GM21447 (cell line): ENCODE measurements around the gene ANAPC16.
"Not testable (repeated sequence)": the region's sequence is repeated elsewhere in the genome, so short reads cannot be mapped to it uniquely, and the experiment has no call there.

Source experiments
- ATAC-seq: cut with Tn5 transposase; IDR thresholded peaks from one replicate; pipeline ENCODE4 v1.9.1; 2021; ENCODE audit not compliant: unreplicated experiment

The ANAPC16 gene

DNA sequence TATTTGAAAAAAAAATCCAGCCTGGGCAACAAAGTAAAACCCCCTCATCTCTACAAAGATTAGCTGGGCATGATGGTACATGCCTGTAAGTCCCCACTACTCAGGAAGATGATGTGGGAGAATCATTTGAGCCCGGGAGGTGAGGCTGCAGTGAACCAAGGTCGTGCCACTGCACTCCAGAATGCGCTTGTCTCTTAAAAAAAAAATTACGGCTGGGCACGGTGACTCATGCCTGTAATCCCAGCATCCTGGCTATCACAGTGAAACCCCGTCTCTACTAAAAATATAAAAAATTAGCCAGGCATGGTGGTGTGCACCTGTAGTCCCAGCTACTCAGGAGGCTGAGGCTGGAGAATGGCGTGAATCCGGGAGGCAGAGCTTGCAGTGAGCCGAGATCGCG is 4.4 kb upstream of the ANAPC16 start:
- not testable (repeated sequence) for ATAC-seq

DNA sequence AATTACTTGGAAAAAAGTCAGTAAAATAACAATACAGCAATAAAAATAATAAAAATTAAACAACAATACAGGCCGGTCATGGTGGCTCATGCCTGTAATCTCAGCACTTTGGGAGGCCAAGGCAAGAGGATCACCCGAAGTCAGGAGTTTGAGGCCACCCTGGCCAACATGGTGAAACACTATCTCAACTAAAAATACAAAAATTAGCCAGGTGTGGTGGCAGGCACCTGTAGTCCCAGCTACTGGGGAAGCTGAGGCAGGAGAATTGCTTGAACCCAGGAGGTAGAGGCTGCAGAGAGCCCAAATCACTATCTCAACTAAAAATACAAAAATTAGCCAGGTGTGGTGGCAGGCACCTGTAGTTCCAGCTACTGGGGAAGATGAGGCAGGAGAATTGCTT is 4.0 kb upstream of the ANAPC16 start:
- ATAC-seq: not testable (repeated sequence)

- ATAC-seq: no peak
Observed at GRCh38 chr10:72218325-72218724, 2.5 kb downstream of the ANAPC16 start.

DNA sequence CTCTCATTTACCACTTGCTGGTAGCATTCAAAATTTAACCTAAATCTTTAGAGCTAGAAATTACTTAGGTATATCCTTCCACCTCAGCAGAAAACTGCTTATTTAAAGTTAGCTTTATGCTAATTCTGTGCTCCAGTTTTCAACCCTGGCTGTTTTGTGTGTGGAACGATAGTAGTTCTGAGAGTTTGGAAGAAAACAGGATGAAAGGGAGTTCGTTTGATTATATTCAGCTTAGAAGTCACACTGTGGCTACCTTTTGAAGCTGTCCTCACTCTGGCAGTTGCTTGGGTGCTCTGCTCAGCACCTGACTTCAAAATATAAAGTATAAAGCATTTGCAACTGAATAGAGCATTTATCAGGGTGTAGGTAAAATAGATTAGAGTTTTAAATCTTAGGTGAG is 2.9 kb downstream of the ANAPC16 start:
- no peak for ATAC-seq

DNA sequence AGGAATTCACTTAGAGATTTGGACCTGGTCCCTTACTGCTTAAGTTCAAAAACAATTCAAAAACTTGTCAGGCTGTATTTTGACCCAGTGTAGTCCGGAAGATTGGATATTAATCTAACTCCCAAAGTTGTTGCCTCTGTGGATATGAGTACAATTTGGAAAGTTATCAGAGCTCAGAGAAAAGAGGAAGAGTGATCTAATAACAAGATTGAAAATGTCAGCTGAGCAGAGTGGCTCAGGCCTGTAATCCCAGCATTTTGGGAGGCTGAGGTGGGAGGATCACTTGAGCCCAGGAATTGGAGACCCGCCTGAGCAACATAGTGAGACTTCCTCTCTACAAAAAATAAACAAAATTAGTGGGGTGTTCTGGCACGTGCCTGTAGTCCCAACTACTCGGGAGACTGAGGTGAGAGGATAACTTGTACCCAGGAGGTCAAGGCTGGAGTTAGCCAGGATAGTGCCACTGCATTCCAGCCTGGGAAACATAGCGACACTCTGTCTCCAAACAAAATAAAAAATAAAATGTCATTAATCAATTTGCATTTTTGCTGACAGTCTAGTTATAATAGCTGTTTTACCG is 3.5 kb downstream of the ANAPC16 start:
- ATAC-seq: no peak

GRCh38 chr10:72220637-72221036 is 4.8 kb downstream of the ANAPC16 start:
- ATAC-seq: no peak

DNA sequence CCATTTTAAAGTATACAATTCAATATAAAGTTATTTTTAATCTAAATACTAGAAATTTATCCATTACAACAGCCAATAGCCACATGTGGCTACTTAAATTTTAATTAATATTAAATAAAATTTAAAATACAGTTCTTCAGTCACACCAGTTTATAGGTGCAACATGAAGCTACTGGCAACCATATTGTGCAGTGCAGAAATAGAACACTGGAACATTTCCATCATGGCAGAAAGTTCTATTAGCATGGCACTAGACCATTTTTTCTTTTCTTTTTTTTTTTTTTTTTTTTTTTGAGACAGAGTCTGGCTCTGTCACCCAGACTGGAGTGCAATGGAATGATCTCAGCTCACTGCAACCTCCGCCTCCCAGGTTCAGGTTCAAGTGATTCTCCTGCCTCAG is 5.5 kb downstream of the ANAPC16 start:
- no peak for ATAC-seq

- ATAC-seq: no peak
Observed at GRCh38 chr10:72223743-72224101, 7.9 kb downstream of the ANAPC16 start.

- ATAC-seq: not testable (repeated sequence)
Observed at GRCh38 chr10:72224191-72224590, 8.4 kb downstream of the ANAPC16 start.

DNA sequence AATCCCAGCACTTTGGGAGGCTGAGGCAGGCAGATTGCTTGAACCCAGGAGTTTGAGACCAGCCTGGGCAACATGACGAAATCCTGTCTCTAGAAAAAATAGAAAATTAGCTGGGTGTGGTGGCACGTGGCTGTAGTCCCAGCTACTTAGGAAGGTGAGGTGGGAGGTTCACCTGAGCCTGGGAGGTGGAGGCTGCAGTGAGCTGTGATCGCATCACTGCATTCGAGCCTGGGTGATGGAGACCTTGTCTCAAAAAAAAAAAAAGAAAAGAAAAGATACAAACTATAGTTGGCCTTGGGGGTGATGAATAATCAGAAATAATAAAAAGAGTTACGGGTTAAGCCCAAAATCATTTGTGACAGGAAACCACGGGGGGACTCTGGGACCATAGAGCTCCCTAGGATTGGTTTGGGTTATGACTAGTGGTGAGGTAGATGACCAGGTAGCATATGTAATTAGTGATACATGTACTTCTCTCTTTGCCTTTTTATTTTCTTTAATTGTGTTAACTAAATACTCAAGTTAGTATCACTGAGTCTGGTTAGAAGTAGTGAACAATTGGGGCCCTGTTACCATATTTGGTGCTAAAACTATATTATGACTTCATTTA is 10.7 kb downstream of the ANAPC16 start:
- no peak for ATAC-seq

GRCh38 chr10:72227826-72228225 is 12.0 kb downstream of the ANAPC16 start:
- no peak for ATAC-seq

GRCh38 chr10:72228318-72228751 is 12.5 kb downstream of the ANAPC16 start:
- ATAC-seq: no peak

GRCh38 chr10:72229261-72230251 is 13.7 kb downstream of the ANAPC16 start:
- no peak for ATAC-seq

DNA sequence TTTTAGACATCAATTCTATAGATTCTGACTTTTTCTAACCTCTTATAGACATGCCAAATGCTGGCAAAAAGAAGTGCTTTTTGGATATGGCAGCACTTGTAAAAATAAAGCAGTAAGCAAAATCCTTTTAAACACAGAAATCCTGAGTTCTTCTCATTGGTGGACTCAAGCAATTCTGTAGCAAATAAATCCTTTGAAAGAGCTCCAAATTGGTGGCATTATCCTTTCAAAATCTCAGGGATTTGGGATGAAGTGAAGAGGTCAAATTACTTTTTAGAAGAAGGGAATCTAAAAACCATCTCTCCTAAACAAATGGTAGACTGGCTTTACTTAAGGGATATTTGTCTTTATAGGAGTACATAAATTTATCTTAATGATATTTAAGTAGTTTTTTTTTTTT is 17.8 kb downstream of the ANAPC16 start:
- ATAC-seq: no peak

GRCh38 chr10:72234560-72235095 is 18.8 kb downstream of the ANAPC16 start:
- ATAC-seq: no peak

GRCh38 chr10:72235544-72236279 is 19.9 kb downstream of the ANAPC16 start:
- no peak for ATAC-seq

DNA sequence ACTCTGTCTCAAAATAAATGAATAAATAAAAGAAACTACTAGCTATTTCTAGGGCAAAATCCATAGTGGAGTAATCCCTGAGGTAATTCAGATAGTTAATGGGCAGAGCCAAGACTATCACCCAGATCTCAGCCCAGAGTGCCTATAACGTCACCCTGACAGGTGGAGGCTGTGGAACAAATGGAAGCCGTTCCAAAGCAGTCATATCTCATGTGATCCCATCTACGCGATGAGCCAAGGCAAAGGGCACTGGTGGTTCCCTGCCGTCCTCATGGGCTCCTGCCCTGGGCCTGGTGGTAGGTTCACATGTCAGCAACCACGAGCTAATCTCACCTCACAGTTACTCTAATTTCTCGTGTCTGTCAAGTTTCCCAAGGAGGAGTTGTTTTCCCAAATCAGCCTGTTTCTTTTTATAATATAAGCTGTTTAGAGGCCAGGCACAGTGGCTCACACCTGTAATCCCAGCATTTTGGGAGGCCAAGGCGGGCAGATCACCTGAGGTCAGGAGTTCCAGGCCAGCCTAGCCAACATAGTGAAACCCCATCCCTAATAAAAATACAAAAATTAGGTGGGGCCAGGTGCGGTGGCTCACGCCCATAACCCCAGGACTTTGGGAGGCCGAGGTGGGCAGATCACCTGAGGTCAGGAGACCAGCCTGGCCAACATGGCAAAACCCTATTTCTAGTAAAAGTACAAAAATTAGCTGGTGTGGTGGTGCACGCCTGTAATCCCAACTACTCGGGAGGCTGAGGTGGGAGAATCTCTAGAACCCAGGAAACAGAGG is 22.8 kb downstream of the ANAPC16 start:
- no peak for ATAC-seq

- no peak for ATAC-seq
Observed at GRCh38 chr10:72239409-72239808, 23.6 kb downstream of the ANAPC16 start.

DNA sequence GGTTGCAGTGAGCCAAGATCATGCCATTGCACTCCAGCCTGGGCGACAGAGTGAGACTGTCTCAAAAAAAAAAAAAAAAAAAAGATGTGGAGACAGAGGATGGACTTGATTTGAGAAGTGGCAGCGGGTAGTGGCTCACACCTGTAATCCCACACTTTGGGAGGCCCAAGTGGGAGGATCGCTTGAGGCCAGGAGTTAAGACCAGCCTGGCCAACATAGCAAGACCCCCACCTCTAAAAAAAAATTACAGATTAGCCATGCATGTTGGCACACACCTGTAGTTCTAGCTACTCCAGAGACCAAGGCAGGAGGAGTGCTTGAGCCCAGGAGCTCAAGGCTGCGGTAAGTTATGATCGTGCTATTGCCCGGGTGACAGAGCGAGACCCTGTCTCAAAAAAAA is 24.6 kb downstream of the ANAPC16 start:
- ATAC-seq: no peak

- ATAC-seq: no peak
Observed at GRCh38 chr10:72241691-72242252, 26.0 kb downstream of the ANAPC16 start.
